Mucosa of rectum (tissue), 2 donors: ENCODE measurements around the gene PTGER1.

ENCODE experiments used
- H3K27ac ChIP-seq, 2 donors: one replicate each; pipeline ENCODE4 v1.7.0; 2013; ENCODE audit warnings: inconsistent platforms in 2 of 2, low read depth in 2 of 2, low read length in 2 of 2
- H3K27me3 ChIP-seq, 2 donors: one replicate each; pipeline ENCODE4 v1.7.0; 2013; ENCODE audit warnings: low read length in 2 of 2; ENCODE audit not compliant: control insufficient read depth in 2 of 2, insufficient read depth in 2 of 2
- H3K36me3 ChIP-seq, 2 donors: one replicate each; pipeline ENCODE4 v1.7.0; 2013; ENCODE audit warnings: low read length in 2 of 2; ENCODE audit not compliant: control insufficient read depth in 2 of 2, insufficient read depth in 2 of 2
- H3K4me1 ChIP-seq, 2 donors: one replicate each; pipeline ENCODE4 v1.7.0; 2013; ENCODE audit warnings: low read length in 2 of 2, mild to moderate bottlenecking in 1 of 2; ENCODE audit not compliant: control insufficient read depth in 2 of 2, insufficient read depth in 2 of 2
- H3K4me3 ChIP-seq, 2 donors: one replicate each; pipeline ENCODE4 v1.7.0; 2013; ENCODE audit warnings: low read length in 2 of 2
- H3K9ac ChIP-seq, 2 donors: one replicate each; pipeline ENCODE4 v1.7.0; 2013; ENCODE audit warnings: low read length in 2 of 2, low read depth in 1 of 2, mild to moderate bottlenecking in 1 of 2
- H3K9me3 ChIP-seq, 2 donors: one replicate each; pipeline ENCODE4 v1.7.0; 2013; ENCODE audit warnings: low read length in 2 of 2; ENCODE audit not compliant: control insufficient read depth in 2 of 2
- donor health status: healthy.
- donor health status: Normal muscosa, but diverticular disease.

The PTGER1 gene

DNA sequence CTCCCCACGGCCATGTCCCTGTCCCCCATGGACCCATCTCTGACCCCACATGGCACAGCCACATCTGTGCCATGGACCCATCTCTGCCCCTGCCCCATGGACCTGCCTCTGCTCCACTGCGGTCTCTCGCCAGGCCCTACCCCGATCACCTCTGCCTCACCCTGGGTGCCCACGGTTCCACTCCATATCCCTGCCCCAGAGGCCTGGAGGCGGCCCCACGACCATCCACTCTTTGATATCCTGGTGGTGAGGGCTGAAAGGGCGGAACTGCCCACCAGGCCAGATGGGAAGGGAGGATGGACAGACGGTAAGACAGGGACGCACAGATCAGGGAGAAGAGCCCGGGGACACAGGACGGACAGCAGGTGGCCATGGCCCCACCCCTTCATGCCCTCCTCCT, 327 bp downstream of the PTGER1 start:
- Histone ChIP-seq H3K9ac (peak overlapping the region in 1 of 2 donors; percentile 43), H3K36me3 (peaks cover 23 to 25% of the 10 kb centered on the region in 2 donors), H3K27me3 (peaks cover 5 to 8% of the 10 kb centered on the region in 2 donors), H3K9me3 (no peaks in the 10 kb centered on the region), H3K4me1 (peaks cover 8 to 27% of the 10 kb centered on the region in 2 donors), H3K4me3 (peak overlapping the region in 1 of 2 donors; percentile 43), H3K27ac (peak overlapping the region in 1 of 2 donors; percentile 38)

GRCh38 chr19:14473978-14474578, 1.1 kb downstream of the PTGER1 start:
- peaks cover 5 to 8% of the 10 kb centered on the region in 2 donors for H3K27me3 ChIP-seq
- no peak overlapping the region for H3K4me3 ChIP-seq
- peaks cover 8 to 27% of the 10 kb centered on the region in 2 donors for H3K4me1 ChIP-seq
- H3K36me3 ChIP-seq, result peaks cover 17 to 26% of the 10 kb centered on the region in 2 donors
- H3K27ac ChIP-seq, result no peak overlapping the region
- H3K9ac ChIP-seq, result peak overlapping the region in 1 of 2 donors; percentile 10
- no peaks in the 10 kb centered on the region for H3K9me3 ChIP-seq

DNA sequence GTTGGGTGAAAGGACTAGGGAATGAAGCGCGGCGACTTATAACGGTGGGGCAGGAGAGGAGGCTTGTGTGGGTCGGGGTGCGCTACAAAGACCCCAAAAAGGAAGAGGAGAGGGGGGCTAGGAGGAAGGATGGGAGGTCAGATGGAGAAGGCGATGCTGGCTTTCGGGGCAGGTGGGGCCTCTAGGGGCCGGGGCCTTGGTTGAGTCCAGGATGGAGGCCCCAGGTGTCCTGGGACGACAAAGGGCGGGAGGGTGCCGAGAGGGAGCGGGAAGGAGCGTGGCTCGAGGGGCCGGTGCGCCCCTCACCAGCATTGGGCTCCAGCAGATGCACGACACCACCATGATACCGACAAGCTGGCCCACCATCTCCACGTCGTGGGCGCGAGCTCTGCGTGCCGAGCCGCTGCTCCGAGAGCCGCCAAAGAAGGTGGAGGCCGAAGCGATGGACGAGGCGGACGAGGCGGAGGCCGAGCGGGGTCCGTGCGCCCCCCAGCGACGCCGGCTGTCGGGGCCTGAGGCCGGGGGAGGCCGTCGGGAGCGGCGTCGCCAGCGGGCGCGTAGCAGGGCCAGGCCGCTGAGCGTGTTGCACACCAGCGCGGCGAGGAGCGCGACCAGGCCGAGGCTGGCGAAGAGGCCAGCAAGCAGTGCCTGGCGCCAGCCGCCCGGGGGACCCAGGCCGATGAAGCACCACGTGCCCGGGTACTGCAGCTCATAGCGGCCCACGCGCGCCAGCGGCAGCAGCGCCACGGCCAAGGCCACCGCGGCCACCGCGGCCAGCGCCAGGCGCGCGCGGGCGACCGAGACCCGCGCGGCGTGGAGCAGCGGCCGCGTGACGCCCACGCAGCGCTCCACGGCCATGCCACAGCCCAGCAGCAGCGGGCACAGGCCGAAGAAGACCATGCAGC, 1.8 kb downstream of the PTGER1 start:
- H3K9ac ChIP-seq, result no peak overlapping the region
- H3K4me1 ChIP-seq, result peaks cover 8 to 27% of the 10 kb centered on the region in 2 donors
- no peak overlapping the region for H3K4me3 ChIP-seq
- H3K27ac ChIP-seq, result no peak overlapping the region
- peaks cover 11 to 22% of the 10 kb centered on the region in 2 donors for H3K36me3 ChIP-seq
- peaks cover 5 to 8% of the 10 kb centered on the region in 2 donors for H3K27me3 ChIP-seq
- no peaks in the 10 kb centered on the region for H3K9me3 ChIP-seq

GRCh38 chr19:14472202-14472938, 2.8 kb downstream of the PTGER1 start:
- Histone ChIP-seq H3K27me3 (peaks cover 5 to 8% of the 10 kb centered on the region in 2 donors), H3K4me3 (peak overlapping the region in 1 of 2 donors; percentile 26), H3K36me3 (peaks cover 3 to 18% of the 10 kb centered on the region in 2 donors), H3K4me1 (peaks cover 8 to 27% of the 10 kb centered on the region in 2 donors), H3K27ac (no peak overlapping the region), H3K9me3 (no peaks in the 10 kb centered on the region), H3K9ac (no peak overlapping the region)

- Histone ChIP-seq H3K4me1 (peaks cover 8 to 27% of the 10 kb centered on the region in 2 donors), H3K36me3 (peaks cover 2 to 18% of the 10 kb centered on the region in 2 donors), H3K9ac (no peak overlapping the region), H3K27me3 (peaks cover 5 to 8% of the 10 kb centered on the region in 2 donors), H3K27ac (no peak overlapping the region), H3K4me3 (no peak overlapping the region), H3K9me3 (no peaks in the 10 kb centered on the region)
Measured at GRCh38 chr19:14471436-14472187, 3.5 kb downstream of the PTGER1 start.

GRCh38 chr19:14470031-14470876, 4.9 kb downstream of the PTGER1 start:
- Histone ChIP-seq H3K4me3 (no peak overlapping the region), H3K27me3 (peaks cover 5 to 8% of the 10 kb centered on the region in 2 donors), H3K9ac (no peak overlapping the region), H3K27ac (no peak overlapping the region), H3K9me3 (no peaks in the 10 kb centered on the region), H3K4me1 (peaks cover 8 to 18% of the 10 kb centered on the region in 2 donors), H3K36me3 (peaks cover 2 to 21% of the 10 kb centered on the region in 2 donors)

GRCh38 chr19:14467816-14468215, 7.3 kb downstream of the PTGER1 start:
- peaks cover 3 to 6% of the 10 kb centered on the region in 2 donors for H3K4me1 ChIP-seq
- no peaks in the 10 kb centered on the region for H3K9me3 ChIP-seq
- peaks cover under 1% of the 10 kb centered on the region in 2 donors for H3K27me3 ChIP-seq
- no peak overlapping the region for H3K27ac ChIP-seq
- H3K36me3 ChIP-seq, result peaks cover 7 to 32% of the 10 kb centered on the region in 2 donors
- no peak overlapping the region for H3K4me3 ChIP-seq
- no peak overlapping the region for H3K9ac ChIP-seq

GRCh38 chr19:14467391-14467790, 7.8 kb downstream of the PTGER1 start:
- Histone ChIP-seq H3K4me1 (peaks cover 2% of the 10 kb centered on the region in 2 donors), H3K27me3 (no peaks in the 10 kb centered on the region), H3K9ac (no peak overlapping the region), H3K27ac (no peak overlapping the region), H3K36me3 (peaks cover 7 to 32% of the 10 kb centered on the region in 2 donors), H3K4me3 (no peak overlapping the region), H3K9me3 (no peaks in the 10 kb centered on the region)

- Histone ChIP-seq H3K4me1 (no peaks in the 10 kb centered on the region), H3K4me3 (no peak overlapping the region), H3K36me3 (peaks cover 7 to 25% of the 10 kb centered on the region in 2 donors)
Measured at GRCh38 chr19:14463747-14464146, 11.4 kb downstream of the PTGER1 start.

More at GRCh38 chr19:14463747-14464146, 11.4 kb downstream of the PTGER1 start:
- Histone ChIP-seq H3K9ac (no peak overlapping the region), H3K27ac (no peak overlapping the region), H3K27me3 (no peaks in the 10 kb centered on the region), H3K9me3 (no peaks in the 10 kb centered on the region)
